Activated T-helper 1 cell treated with anti-CD3 and anti-CD28 coated beads, Interleukin-12 subunit alpha, Interleukin-12 subunit beta, Interleukin-2, Interleukin-4 antibody, amounts not matched to agents 30 ng/mL and 10 ng/mL and 1 ng/mL, durations not matched to agents 14 hours and 24 hours and 36 hours (primary cell): Measurements from ENCODE around the gene KNG1. TPM values are rescaled to one million over a fixed set of nuclear protein-coding genes. Genes with fewer than 3 reads are reported as not detected.

Source experiments
- DNase-seq: peaks from one replicate; pipeline ENCODE4 v3.0.0; 2021; ENCODE audit warnings: low spot score
- H3K27ac Mint-ChIP-seq: one replicate; pipeline ENCODE4 v1.8.0; 2021; ENCODE audit warnings: mild to moderate bottlenecking, mixed read lengths
- H3K27me3 Mint-ChIP-seq: one replicate; pipeline ENCODE4 v1.8.0; 2022; ENCODE audit warnings: mild to moderate bottlenecking, moderate library complexity, mixed read lengths; ENCODE audit not compliant: insufficient read depth
- H3K36me3 Mint-ChIP-seq: one replicate; pipeline ENCODE4 v1.8.0; 2021; ENCODE audit warnings: low read depth, mixed read lengths
- H3K4me1 Mint-ChIP-seq: one replicate; pipeline ENCODE4 v1.8.0; 2021; ENCODE audit warnings: low read depth, mixed read lengths
- H3K4me3 Mint-ChIP-seq: one replicate; pipeline ENCODE4 v1.8.0; 2021; ENCODE audit warnings: mild to moderate bottlenecking, moderate library complexity, mixed read lengths
- H3K9me3 Mint-ChIP-seq: one replicate; pipeline ENCODE4 v1.8.0; 2021; ENCODE audit warnings: mixed read lengths
- intact Hi-C: fragments of 100-400 bp; cut with micrococcal nuclease; formaldehyde crosslinking; loops from one replicate; pipeline ENCODE4 v1.15.1; 2024
- total RNA-seq: library from RNA; stranded (reverse); gene quantifications from 2 replicates; pipeline ENCODE4 v1.2.3, GENCODE V29; 2022

KNG1 gene
- total RNA-seq, 1 donor from 2014 or later = not detected

DNA sequence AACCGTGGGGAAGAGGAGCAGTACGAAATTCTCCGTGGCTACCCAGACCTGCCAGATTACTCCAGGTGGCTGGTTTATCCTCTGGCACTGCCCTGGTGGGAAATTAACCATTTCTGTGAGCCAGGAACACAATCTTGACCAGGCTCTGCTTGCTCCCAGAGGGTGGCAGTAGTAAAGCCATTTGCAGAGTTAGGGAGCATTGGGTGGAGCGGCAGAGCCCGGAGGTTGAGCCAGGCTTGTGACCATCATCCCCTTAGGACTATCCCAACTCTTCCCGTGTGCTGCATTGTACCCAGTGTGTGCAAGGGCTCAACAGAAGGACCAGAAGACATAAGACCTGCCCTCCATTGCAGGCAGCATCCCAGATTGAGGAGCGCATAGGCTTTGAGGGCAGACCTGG lies 5.3 kb downstream of the KNG1 start:
- Mint-ChIP-seq H3K36me3 (no peaks in the 10 kb centered on the region), H3K27ac (no peak overlapping the region), H3K9me3 (peaks cover 4% of the 10 kb centered on the region), H3K27me3 (peaks cover 3% of the 10 kb centered on the region), H3K4me3 (no peak overlapping the region), H3K4me1 (peaks cover 4% of the 10 kb centered on the region)
- no peak for DNase-seq
- intact Hi-C loops = no loop called here

- H3K4me1 Mint-ChIP-seq = no peaks in the 10 kb centered on the region
- no peaks in the 10 kb centered on the region for H3K36me3 Mint-ChIP-seq
- no peak overlapping the region for H3K4me3 Mint-ChIP-seq
- DNase-seq = no peak
- H3K9me3 Mint-ChIP-seq = no peaks in the 10 kb centered on the region
- H3K27ac Mint-ChIP-seq = no peak overlapping the region
- intact Hi-C loops = loop anchor here (5.0 kb wide), 1 partner anchor 637 kb away; no protein-coding TSS in a partner anchor
- H3K27me3 Mint-ChIP-seq = peaks cover 8% of the 10 kb centered on the region
Observed at GRCh38 chr3:186724911-186725310, 7.8 kb downstream of the KNG1 start.

DNA sequence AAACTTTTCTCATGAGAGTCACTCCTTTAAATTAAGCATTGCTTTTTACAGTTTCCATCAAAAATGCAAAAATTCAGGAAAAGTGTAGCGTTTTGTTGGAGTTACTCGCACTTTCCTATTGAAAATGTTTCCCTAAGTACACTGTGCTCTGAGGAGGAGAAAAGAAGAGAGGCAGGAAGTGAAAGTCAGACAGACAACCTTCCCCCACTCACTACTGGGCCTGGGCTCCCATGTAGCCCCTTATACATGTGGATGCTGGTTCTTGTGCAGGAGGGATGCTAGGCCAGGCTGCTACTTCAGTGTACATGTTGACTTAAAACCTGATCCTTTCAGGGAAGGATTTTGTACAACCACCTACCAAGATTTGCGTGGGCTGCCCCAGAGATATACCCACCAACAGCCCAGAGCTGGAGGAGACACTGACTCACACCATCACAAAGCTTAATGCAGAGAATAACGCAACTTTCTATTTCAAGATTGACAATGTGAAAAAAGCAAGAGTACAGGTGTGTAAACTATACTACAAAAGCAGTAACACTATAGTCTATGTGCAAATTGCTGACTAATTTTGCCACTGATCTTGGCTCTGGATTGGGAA lies 15.1 kb downstream of the KNG1 start:
- no peak for DNase-seq
- no peak overlapping the region for H3K27ac Mint-ChIP-seq

GRCh38 chr3:186742618-186743380 lies 25.6 kb downstream of the KNG1 start:
- no peaks in the 10 kb centered on the region for H3K36me3 Mint-ChIP-seq
- H3K27ac Mint-ChIP-seq = no peak overlapping the region
- intact Hi-C loops = no loop called here
- H3K4me1 Mint-ChIP-seq = no peaks in the 10 kb centered on the region
- no peak overlapping the region for H3K4me3 Mint-ChIP-seq
- peaks cover 12% of the 10 kb centered on the region for H3K27me3 Mint-ChIP-seq
- no peaks in the 10 kb centered on the region for H3K9me3 Mint-ChIP-seq
- no peak for DNase-seq

More for the DNA sequence above, 15.1 kb downstream of the KNG1 start:
- Mint-ChIP-seq H3K4me3 (no peak overlapping the region), H3K4me1 (peaks cover 10% of the 10 kb centered on the region), H3K9me3 (no peaks in the 10 kb centered on the region), H3K36me3 (no peaks in the 10 kb centered on the region), H3K27me3 (peaks cover 5% of the 10 kb centered on the region)
- intact Hi-C loops = no loop called here

DNA sequence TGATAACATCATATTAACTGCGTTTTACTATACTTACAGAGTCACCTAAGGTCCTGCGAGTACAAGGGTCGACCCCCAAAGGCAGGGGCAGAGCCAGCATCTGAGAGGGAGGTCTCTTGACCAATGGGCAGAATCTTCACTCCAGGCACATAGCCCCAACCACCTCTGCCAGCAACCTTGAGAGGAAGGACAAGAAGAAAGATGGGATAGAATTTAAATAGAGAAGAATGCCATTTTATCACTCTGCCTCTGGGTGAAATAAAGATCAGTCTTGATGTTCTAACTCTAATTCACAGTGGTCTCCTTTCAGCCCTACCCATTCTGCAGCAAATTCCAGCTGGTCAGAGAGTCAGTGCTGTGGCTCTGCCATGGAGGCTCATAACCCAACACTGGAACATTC lies 26.5 kb downstream of the KNG1 start:
- H3K4me3 Mint-ChIP-seq = no peak overlapping the region
- intact Hi-C loops = no loop called here
- no peaks in the 10 kb centered on the region for H3K9me3 Mint-ChIP-seq
- peaks cover 12% of the 10 kb centered on the region for H3K27me3 Mint-ChIP-seq
- H3K36me3 Mint-ChIP-seq = no peaks in the 10 kb centered on the region
- DNase-seq = no peak
- no peak overlapping the region for H3K27ac Mint-ChIP-seq
- H3K4me1 Mint-ChIP-seq = no peaks in the 10 kb centered on the region

DNA sequence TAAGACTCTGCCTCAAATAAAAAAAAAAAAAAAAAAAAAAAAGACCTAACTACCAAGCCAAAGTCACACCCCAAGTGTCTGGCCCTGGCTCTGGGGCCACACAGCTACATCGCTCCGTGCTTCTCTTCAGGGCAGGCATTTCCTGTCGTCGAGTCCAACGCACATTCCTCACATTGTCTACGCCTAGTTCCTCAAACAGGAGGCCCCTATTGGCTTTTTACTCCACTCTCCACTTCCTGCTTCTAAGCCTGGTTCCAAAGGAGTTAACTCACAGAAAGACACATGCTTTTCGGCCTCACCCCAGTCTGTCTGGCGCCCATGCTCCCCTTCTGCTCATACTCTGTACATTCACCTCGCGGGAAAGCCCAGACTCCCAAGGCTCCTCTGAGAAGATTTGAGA lies 28.8 kb downstream of the KNG1 start:
- H3K4me1 Mint-ChIP-seq = no peaks in the 10 kb centered on the region
- DNase-seq = no peak
- no peak overlapping the region for H3K27ac Mint-ChIP-seq
- H3K36me3 Mint-ChIP-seq = no peaks in the 10 kb centered on the region
- intact Hi-C loops = no loop called here
- no peaks in the 10 kb centered on the region for H3K9me3 Mint-ChIP-seq
- H3K27me3 Mint-ChIP-seq = peaks cover 12% of the 10 kb centered on the region
- H3K4me3 Mint-ChIP-seq = no peak overlapping the region

DNA sequence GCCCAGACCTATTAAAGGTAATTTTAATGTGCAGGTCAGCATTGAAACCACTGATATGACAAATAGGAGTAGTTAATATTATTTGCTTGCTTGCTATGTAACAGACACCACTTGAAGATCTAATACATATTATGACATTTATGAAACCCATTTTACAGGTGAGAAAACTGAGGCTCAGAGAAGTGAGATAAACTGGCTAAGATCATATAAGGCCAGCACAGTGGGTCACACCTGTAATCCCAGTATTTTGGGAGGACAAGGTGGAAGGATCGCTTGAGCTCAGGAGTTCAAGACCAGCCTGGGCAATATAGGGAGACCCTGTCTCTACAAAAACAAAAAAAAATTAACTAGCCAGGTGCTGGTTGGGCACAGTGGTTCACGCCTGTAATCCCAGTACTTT lies 33.2 kb downstream of the KNG1 start:
- DNase-seq = no peak
- Mint-ChIP-seq H3K36me3 (no peaks in the 10 kb centered on the region), H3K4me1 (peaks cover 5% of the 10 kb centered on the region), H3K27me3 (peaks cover 9% of the 10 kb centered on the region), H3K9me3 (no peaks in the 10 kb centered on the region), H3K4me3 (no peak overlapping the region), H3K27ac (no peak overlapping the region)
- intact Hi-C loops = no loop called here

DNA sequence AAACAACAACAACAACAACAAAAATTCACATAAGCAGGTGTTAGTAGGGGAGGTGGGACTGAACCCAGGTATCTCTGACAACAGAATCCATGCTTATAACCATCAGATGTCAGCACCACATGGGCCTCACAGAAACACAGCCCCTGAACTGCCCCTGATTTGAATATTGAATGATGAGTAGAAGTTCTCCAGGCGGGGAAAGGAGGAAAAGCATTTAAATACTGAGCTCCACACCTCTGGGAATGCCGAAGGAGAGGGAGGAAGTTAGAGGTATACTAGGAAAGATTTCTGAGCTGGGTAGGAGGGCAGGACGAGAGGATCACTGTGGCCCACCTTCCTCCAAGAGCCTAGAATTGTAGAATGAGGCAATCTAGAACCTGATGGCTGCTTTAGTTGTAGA lies 34.3 kb downstream of the KNG1 start:
- no peaks in the 10 kb centered on the region for H3K9me3 Mint-ChIP-seq
- peaks cover 7% of the 10 kb centered on the region for H3K27me3 Mint-ChIP-seq
- H3K36me3 Mint-ChIP-seq = no peaks in the 10 kb centered on the region
- H3K4me3 Mint-ChIP-seq = no peak overlapping the region
- DNase-seq = no peak
- peaks cover 5% of the 10 kb centered on the region for H3K4me1 Mint-ChIP-seq
- intact Hi-C loops = no loop called here
- no peak overlapping the region for H3K27ac Mint-ChIP-seq

GRCh38 chr3:186754006-186754405 lies 36.8 kb downstream of the KNG1 start:
- Mint-ChIP-seq H3K9me3 (no peaks in the 10 kb centered on the region), H3K27ac (no peak overlapping the region), H3K4me1 (peaks cover 5% of the 10 kb centered on the region), H3K4me3 (no peak overlapping the region), H3K27me3 (peaks cover 7% of the 10 kb centered on the region), H3K36me3 (no peaks in the 10 kb centered on the region)
- DNase-seq = no peak
- intact Hi-C loops = no loop called here

DNA sequence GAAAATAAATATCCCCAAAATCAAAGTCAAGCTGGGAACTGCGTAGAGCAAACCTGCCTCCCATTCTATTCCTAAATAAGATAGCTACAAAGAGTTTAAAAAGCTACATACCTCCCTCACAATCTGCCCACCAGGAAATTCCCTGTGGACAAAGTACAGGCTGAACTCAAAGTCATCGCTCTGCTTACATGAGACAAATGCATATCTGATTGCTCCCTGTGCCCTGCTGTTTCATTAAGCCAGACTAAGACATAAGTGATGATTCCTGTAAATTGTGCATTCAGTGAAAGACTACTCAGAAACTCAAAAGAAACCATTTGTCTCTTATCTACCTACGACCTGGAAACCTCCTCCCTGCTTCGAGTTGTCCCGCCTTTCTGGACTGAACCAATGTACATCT lies 37.7 kb downstream of the KNG1 start:
- H3K4me1 Mint-ChIP-seq = peaks cover 5% of the 10 kb centered on the region
- no peak overlapping the region for H3K27ac Mint-ChIP-seq
- H3K27me3 Mint-ChIP-seq = peaks cover 7% of the 10 kb centered on the region
- H3K36me3 Mint-ChIP-seq = no peaks in the 10 kb centered on the region
- DNase-seq = no peak
- no peaks in the 10 kb centered on the region for H3K9me3 Mint-ChIP-seq
- no peak overlapping the region for H3K4me3 Mint-ChIP-seq
- intact Hi-C loops = no loop called here

GRCh38 chr3:186757214-186757613 lies 40.1 kb downstream of the KNG1 start:
- Mint-ChIP-seq H3K9me3 (no peaks in the 10 kb centered on the region), H3K27ac (no peak overlapping the region), H3K4me3 (no peak overlapping the region), H3K27me3 (peaks cover 7% of the 10 kb centered on the region), H3K4me1 (peaks cover 11% of the 10 kb centered on the region), H3K36me3 (no peaks in the 10 kb centered on the region)
- intact Hi-C loops = no loop called here
- no peak for DNase-seq

- intact Hi-C loops = no loop called here
- Mint-ChIP-seq H3K4me3 (no peak overlapping the region), H3K36me3 (no peaks in the 10 kb centered on the region), H3K27ac (no peak overlapping the region), H3K9me3 (no peaks in the 10 kb centered on the region), H3K27me3 (peaks cover 7% of the 10 kb centered on the region), H3K4me1 (peaks cover 10% of the 10 kb centered on the region)
- no peak for DNase-seq
Observed at GRCh38 chr3:186757686-186758220, 40.6 kb downstream of the KNG1 start.

GRCh38 chr3:186759231-186759930 lies 42.2 kb downstream of the KNG1 start:
- Mint-ChIP-seq H3K4me3 (no peak overlapping the region), H3K4me1 (peaks cover 6% of the 10 kb centered on the region), H3K36me3 (no peaks in the 10 kb centered on the region), H3K9me3 (no peaks in the 10 kb centered on the region), H3K27me3 (peaks cover 4% of the 10 kb centered on the region), H3K27ac (no peak overlapping the region)
- no peak for DNase-seq
- intact Hi-C loops = no loop called here
